ENCODE measurements around the gene SCARB1. TPM values are rescaled to one million over a fixed set of nuclear protein-coding genes. Genes with fewer than 3 reads are reported as not detected.

The SCARB1 gene
- polyA plus RNA-seq, 1 experiment, result 10.3 TPM

DNA sequence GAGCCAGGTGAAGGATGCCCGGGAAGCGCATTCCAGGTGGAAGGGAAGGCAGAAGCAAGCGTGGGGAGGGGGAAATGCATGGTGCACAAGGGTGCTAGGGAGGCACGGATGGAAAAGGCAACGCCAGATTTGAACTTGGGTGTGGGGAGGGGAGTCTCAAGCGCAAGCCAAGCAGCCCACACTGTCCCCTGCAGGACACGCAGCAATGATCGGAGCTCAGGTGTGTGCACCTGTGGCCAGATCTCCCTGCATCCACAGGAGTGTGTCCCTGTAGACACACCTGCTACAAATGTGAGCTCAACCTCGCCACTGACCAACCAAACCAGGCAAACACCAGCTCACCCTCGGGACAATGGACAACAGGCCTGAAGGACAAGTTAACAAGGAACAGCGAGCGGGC lies 63.2 kb downstream of the SCARB1 start:
- DNase-seq (ENCODE audit: low read depth, low spot score), result no peak
- TF ChIP-seq, protein P1, sequence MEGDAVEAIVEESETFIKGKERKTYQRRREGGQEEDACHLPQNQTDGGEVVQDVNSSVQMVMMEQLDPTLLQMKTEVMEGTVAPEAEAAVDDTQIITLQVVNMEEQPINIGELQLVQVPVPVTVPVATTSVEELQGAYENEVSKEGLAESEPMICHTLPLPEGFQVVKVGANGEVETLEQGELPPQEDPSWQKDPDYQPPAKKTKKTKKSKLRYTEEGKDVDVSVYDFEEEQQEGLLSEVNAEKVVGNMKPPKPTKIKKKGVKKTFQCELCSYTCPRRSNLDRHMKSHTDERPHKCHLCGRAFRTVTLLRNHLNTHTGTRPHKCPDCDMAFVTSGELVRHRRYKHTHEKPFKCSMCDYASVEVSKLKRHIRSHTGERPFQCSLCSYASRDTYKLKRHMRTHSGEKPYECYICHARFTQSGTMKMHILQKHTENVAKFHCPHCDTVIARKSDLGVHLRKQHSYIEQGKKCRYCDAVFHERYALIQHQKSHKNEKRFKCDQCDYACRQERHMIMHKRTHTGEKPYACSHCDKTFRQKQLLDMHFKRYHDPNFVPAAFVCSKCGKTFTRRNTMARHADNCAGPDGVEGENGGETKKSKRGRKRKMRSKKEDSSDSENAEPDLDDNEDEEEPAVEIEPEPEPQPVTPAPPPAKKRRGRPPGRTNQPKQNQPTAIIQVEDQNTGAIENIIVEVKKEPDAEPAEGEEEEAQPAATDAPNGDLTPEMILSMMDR (IDR thresholded peaks at IDR 0.05; ENCODE audit: low read depth, low read length), result no peak
- ChIA-PET POLR2A (interaction anchor here (0.6 kb wide), 1 partner anchor 185 kb away, joined by 8 read pairs; no protein-coding TSS in a partner anchor), CTCF (interaction anchor here (0.6 kb wide), 1 partner anchor 11 kb away, joined by 3 read pairs; no protein-coding TSS in a partner anchor)
- Histone ChIP-seq H3K27ac (ENCODE audit: low read depth, low read length) (no peak overlapping the region), H3K4me3 (ENCODE audit: low read depth, low read length) (no peak overlapping the region), H3K27me3 (ENCODE audit: control insufficient read depth, insufficient read depth, low read length) (no peaks in the 10 kb centered on the region), H3K9me3 (ENCODE audit: control insufficient read depth, insufficient read depth, low read length) (peaks cover 4% of the 10 kb centered on the region; the same call in 1 of the 2 replicates)

DNA sequence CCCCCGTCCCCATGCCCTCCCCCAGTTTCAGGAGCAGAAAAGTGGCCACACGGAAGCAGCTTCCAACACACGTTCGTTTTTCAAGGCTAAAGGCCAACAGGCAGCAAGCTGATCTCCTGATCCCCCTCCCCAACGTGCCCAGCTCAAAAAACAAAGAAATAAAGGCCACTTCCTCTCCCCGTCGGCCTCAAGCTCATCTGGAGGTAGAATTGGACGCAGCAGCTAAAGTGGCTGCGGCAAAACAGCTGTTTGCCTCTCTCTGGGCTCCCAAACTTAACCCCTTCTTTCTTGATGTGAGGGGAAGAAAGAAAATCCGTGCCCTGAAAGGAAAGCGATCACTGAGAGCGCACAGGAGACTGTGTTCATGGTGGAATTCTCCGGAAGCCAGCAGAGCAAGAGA lies 66.3 kb downstream of the SCARB1 start:
- no peaks in the 10 kb centered on the region for H3K27me3 ChIP-seq (ENCODE audit: control insufficient read depth, insufficient read depth, low read length)
- ChIA-PET POLR2A (interaction anchor here (0.8 kb wide), 1 partner anchor 61 kb away, joined by 6 read pairs; no protein-coding TSS in a partner anchor), CTCF (no interaction called here)
- H3K9me3 ChIP-seq (ENCODE audit: control insufficient read depth, insufficient read depth, low read length), result no peaks in the 10 kb centered on the region; the same call in 1 of the 2 replicates
- DNase-seq (ENCODE audit: low read depth, low spot score), result no peak
- TF ChIP-seq, protein P1 (IDR thresholded peaks at IDR 0.05; ENCODE audit: low read depth, low read length), result no peak
- no peak overlapping the region for H3K4me3 ChIP-seq (ENCODE audit: low read depth, low read length)
- H3K27ac ChIP-seq (ENCODE audit: low read depth, low read length), result no peak overlapping the region

DNA sequence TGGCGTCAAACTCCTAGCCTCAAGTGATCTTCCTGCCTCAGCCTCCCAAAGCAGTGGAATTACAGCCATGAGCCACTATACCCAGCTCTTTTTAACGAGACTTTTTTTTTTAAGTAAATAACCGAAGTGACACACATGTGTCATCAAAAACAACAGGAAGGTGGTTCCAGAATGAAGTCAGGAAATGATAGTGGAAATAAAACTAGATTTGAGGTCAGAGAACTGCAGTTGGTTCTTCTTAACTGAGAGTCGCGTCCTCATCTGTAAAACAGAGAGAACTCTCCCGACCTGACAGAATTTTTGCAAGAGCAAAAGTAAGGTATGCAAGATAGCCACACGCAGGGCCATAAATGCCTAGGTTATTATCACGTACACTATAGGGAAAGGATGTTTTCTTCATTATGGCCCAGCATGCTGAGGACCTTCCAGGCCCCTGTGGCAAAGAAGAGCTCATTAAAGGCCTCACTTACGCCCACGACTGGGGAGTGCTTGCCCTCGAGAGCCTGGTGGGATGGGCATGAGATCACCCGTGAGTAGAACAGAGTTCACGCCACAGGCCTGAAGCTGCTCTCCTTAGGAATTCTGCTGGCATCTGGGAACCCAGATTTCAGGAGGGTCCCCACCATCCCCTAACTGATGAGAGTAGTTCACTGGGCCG lies 67.2 kb downstream of the SCARB1 start:
- CTCF ChIA-PET, result interaction anchor here (1.0 kb wide), 1 partner anchor 110 kb away, joined by 5 read pairs; no protein-coding TSS in a partner anchor
- DNase-seq (ENCODE audit: low read depth, low spot score), result no peak
- Histone ChIP-seq H3K27me3 (ENCODE audit: control insufficient read depth, insufficient read depth, low read length) (no peaks in the 10 kb centered on the region), H3K27ac (ENCODE audit: low read depth, low read length) (no peak overlapping the region), H3K9me3 (ENCODE audit: control insufficient read depth, insufficient read depth, low read length) (no peaks in the 10 kb centered on the region), H3K4me3 (ENCODE audit: low read depth, low read length) (no peak overlapping the region)
- POLR2A ChIA-PET, result interaction anchor here (0.8 kb wide), 1 partner anchor 62 kb away, joined by 6 read pairs; no protein-coding TSS in a partner anchor
- TF ChIP-seq, protein P1 (IDR thresholded peaks at IDR 0.05; ENCODE audit: low read depth, low read length), result no peak

DNA sequence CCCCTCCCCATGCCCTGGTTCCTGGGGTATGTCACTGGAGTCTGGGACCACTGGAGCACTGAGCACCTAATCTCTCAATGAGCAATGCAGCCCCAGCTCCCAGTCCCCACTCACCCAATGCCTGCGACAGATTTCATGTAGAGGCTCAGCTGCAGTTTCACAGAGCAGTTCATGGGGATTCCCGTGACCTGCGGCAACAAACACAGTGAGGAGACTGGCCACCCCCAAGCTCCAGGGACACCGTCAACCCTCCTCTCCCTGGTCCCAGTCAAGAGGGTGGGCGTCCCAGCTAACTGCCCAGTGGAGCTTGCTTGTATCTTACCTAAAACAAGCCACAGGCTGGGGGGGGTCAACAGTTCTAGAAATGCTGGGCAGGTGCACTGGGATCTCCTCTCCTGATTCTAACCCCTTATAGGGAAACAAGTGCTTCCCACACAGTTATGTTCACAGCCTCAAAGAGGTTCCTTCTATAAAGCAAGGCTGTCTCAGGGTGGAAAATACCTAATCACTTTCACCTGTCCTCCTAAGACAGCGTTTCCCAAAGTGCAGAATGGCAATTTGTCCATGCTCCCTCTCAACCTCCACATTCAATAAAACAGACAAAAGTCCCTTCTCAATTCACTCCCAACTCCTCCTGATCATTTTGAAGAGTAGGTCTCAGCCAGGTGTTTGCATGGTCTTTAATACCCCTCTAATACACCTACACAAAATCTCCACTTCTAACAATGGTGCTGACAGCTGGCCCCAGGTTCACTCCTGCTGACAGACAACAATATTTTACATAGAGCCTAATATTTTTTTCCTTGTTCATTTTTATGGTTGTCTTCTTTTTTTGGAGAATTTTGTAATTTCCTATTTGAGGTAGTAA lies 68.3 kb downstream of the SCARB1 start:
- CTCF ChIA-PET, result no interaction called here
- Histone ChIP-seq H3K27me3 (ENCODE audit: control insufficient read depth, insufficient read depth, low read length) (no peaks in the 10 kb centered on the region), H3K4me3 (ENCODE audit: low read depth, low read length) (no peak overlapping the region), H3K27ac (ENCODE audit: low read depth, low read length) (no peak overlapping the region), H3K9me3 (ENCODE audit: control insufficient read depth, insufficient read depth, low read length) (no peaks in the 10 kb centered on the region)
- TF ChIP-seq, protein P1 (IDR thresholded peaks at IDR 0.05; ENCODE audit: low read depth, low read length), result no peak
- DNase-seq (ENCODE audit: low read depth, low spot score), result no peak
- POLR2A ChIA-PET, result no interaction called here

Data from AG04450 (cell line).